ENCODE data around the gene LRCH2.

LRCH2 gene

GRCh38 chrX:115173181-115173580 is 60.7 kb downstream of the LRCH2 start:
- no peaks in the 10 kb centered on the region for H3K27me3 ChIP-seq (ENCODE audit: insufficient read depth, low read length)
- 64% methylated on average over 6 of the region's 9 CpGs for WGBS
- H3K4me1 ChIP-seq (ENCODE audit: insufficient read depth, low read length), result peaks cover 3% of the 10 kb centered on the region; the same call in 1 of the 2 replicates
- H3K4me3 ChIP-seq (ENCODE audit: low read length), result no peak overlapping the region
- no peak overlapping the region for H3K9ac ChIP-seq (ENCODE audit: low read depth, low read length)
- no peaks in the 10 kb centered on the region for H3K9me3 ChIP-seq (ENCODE audit: insufficient read depth, low read depth, low read length)
- H3K36me3 ChIP-seq (ENCODE audit: insufficient read depth, low read length), result no peaks in the 10 kb centered on the region
- no peak overlapping the region for H3K27ac ChIP-seq (ENCODE audit: low read depth, low read length)

- Histone ChIP-seq H3K9me3 (ENCODE audit: insufficient read depth, low read depth, low read length) (no peaks in the 10 kb centered on the region), H3K4me1 (ENCODE audit: insufficient read depth, low read length) (no peaks in the 10 kb centered on the region), H3K36me3 (ENCODE audit: insufficient read depth, low read length) (no peaks in the 10 kb centered on the region), H3K9ac (ENCODE audit: low read depth, low read length) (no peak overlapping the region), H3K27me3 (ENCODE audit: insufficient read depth, low read length) (no peaks in the 10 kb centered on the region), H3K4me3 (ENCODE audit: low read length) (no peak overlapping the region), H3K27ac (ENCODE audit: low read depth, low read length) (no peak overlapping the region)
- 100% methylated on average over 1 of the region's 1 CpG for WGBS
Observed at GRCh38 chrX:115147220-115147619, 86.7 kb downstream of the LRCH2 start.

- Histone ChIP-seq H3K27ac (ENCODE audit: low read depth, low read length) (no peak overlapping the region), H3K9me3 (ENCODE audit: insufficient read depth, low read depth, low read length) (no peaks in the 10 kb centered on the region), H3K27me3 (ENCODE audit: insufficient read depth, low read length) (no peaks in the 10 kb centered on the region), H3K36me3 (ENCODE audit: insufficient read depth, low read length) (peaks cover 6% of the 10 kb centered on the region; the same call in 1 of the 2 replicates), H3K4me3 (ENCODE audit: low read length) (no peak overlapping the region), H3K4me1 (ENCODE audit: insufficient read depth, low read length) (no peaks in the 10 kb centered on the region), H3K9ac (ENCODE audit: low read depth, low read length) (no peak overlapping the region)
Observed at GRCh38 chrX:115142057-115142456, 91.8 kb downstream of the LRCH2 start.

- Histone ChIP-seq H3K27ac (ENCODE audit: low read depth, low read length) (no peak overlapping the region), H3K4me1 (ENCODE audit: insufficient read depth, low read length) (no peaks in the 10 kb centered on the region), H3K27me3 (ENCODE audit: insufficient read depth, low read length) (no peaks in the 10 kb centered on the region), H3K36me3 (ENCODE audit: insufficient read depth, low read length) (peaks cover 6% of the 10 kb centered on the region; the same call in 1 of the 2 replicates), H3K4me3 (ENCODE audit: low read length) (no peak overlapping the region), H3K9me3 (ENCODE audit: insufficient read depth, low read depth, low read length) (no peaks in the 10 kb centered on the region), H3K9ac (ENCODE audit: low read depth, low read length) (no peak overlapping the region)
- WGBS, result 62% methylated on average over 5 of the region's 5 CpGs
Observed at GRCh38 chrX:115138040-115138439, 95.9 kb downstream of the LRCH2 start.

GRCh38 chrX:115134382-115134781 is 99.5 kb downstream of the LRCH2 start:
- H3K9ac ChIP-seq (ENCODE audit: low read depth, low read length), result no peak overlapping the region
- no peaks in the 10 kb centered on the region for H3K9me3 ChIP-seq (ENCODE audit: insufficient read depth, low read depth, low read length)
- no peaks in the 10 kb centered on the region for H3K4me1 ChIP-seq (ENCODE audit: insufficient read depth, low read length)
- 94% methylated on average over 3 of the region's 3 CpGs for WGBS
- no peak overlapping the region for H3K4me3 ChIP-seq (ENCODE audit: low read length)
- no peaks in the 10 kb centered on the region for H3K36me3 ChIP-seq (ENCODE audit: insufficient read depth, low read length)
- H3K27me3 ChIP-seq (ENCODE audit: insufficient read depth, low read length), result no peaks in the 10 kb centered on the region
- H3K27ac ChIP-seq (ENCODE audit: low read depth, low read length), result no peak overlapping the region

- Histone ChIP-seq H3K9me3 (ENCODE audit: insufficient read depth, low read depth, low read length) (no peaks in the 10 kb centered on the region), H3K27me3 (ENCODE audit: insufficient read depth, low read length) (no peaks in the 10 kb centered on the region), H3K4me3 (ENCODE audit: low read length) (no peak overlapping the region), H3K36me3 (ENCODE audit: insufficient read depth, low read length) (no peaks in the 10 kb centered on the region), H3K9ac (ENCODE audit: low read depth, low read length) (no peak overlapping the region), H3K4me1 (ENCODE audit: insufficient read depth, low read length) (no peaks in the 10 kb centered on the region), H3K27ac (ENCODE audit: low read depth, low read length) (no peak overlapping the region)
Observed at GRCh38 chrX:115112411-115112810, 121.5 kb downstream of the LRCH2 start.

GRCh38 chrX:115098897-115099296 is 135.0 kb downstream of the LRCH2 start:
- H3K36me3 ChIP-seq (ENCODE audit: insufficient read depth, low read length), result no peaks in the 10 kb centered on the region
- no peaks in the 10 kb centered on the region for H3K4me1 ChIP-seq (ENCODE audit: insufficient read depth, low read length)
- no peaks in the 10 kb centered on the region for H3K9me3 ChIP-seq (ENCODE audit: insufficient read depth, low read depth, low read length)
- no peak overlapping the region for H3K4me3 ChIP-seq (ENCODE audit: low read length)
- WGBS, result 96% methylated on average over 4 of the region's 4 CpGs
- no peak overlapping the region for H3K9ac ChIP-seq (ENCODE audit: low read depth, low read length)
- H3K27ac ChIP-seq (ENCODE audit: low read depth, low read length), result no peak overlapping the region
- no peaks in the 10 kb centered on the region for H3K27me3 ChIP-seq (ENCODE audit: insufficient read depth, low read length)

GRCh38 chrX:115093191-115093590 is 140.7 kb downstream of the LRCH2 start:
- H3K4me1 ChIP-seq (ENCODE audit: insufficient read depth, low read length), result no peaks in the 10 kb centered on the region
- no peak overlapping the region for H3K27ac ChIP-seq (ENCODE audit: low read depth, low read length)
- 100% methylated on average over 1 of the region's 1 CpG for WGBS
- H3K4me3 ChIP-seq (ENCODE audit: low read length), result no peak overlapping the region
- H3K9ac ChIP-seq (ENCODE audit: low read depth, low read length), result no peak overlapping the region
- no peaks in the 10 kb centered on the region for H3K9me3 ChIP-seq (ENCODE audit: insufficient read depth, low read depth, low read length)
- no peaks in the 10 kb centered on the region for H3K27me3 ChIP-seq (ENCODE audit: insufficient read depth, low read length)
- H3K36me3 ChIP-seq (ENCODE audit: insufficient read depth, low read length), result no peaks in the 10 kb centered on the region

GRCh38 chrX:115089419-115089818 is 144.5 kb downstream of the LRCH2 start:
- no peaks in the 10 kb centered on the region for H3K27me3 ChIP-seq (ENCODE audit: insufficient read depth, low read length)
- H3K4me3 ChIP-seq (ENCODE audit: low read length), result no peak overlapping the region
- no peak overlapping the region for H3K27ac ChIP-seq (ENCODE audit: low read depth, low read length)
- peaks cover 5% of the 10 kb centered on the region; the same call in 1 of the 2 replicates for H3K9me3 ChIP-seq (ENCODE audit: insufficient read depth, low read depth, low read length)
- no peak overlapping the region for H3K9ac ChIP-seq (ENCODE audit: low read depth, low read length)
- no peaks in the 10 kb centered on the region for H3K4me1 ChIP-seq (ENCODE audit: insufficient read depth, low read length)
- 94% methylated on average over 1 of the region's 1 CpG for WGBS
- no peaks in the 10 kb centered on the region for H3K36me3 ChIP-seq (ENCODE audit: insufficient read depth, low read length)

GRCh38 chrX:115068896-115069295 is 165.0 kb downstream of the LRCH2 start:
- Histone ChIP-seq H3K9ac (ENCODE audit: low read depth, low read length) (no peak overlapping the region), H3K27me3 (ENCODE audit: insufficient read depth, low read length) (no peaks in the 10 kb centered on the region), H3K27ac (ENCODE audit: low read depth, low read length) (no peak overlapping the region), H3K9me3 (ENCODE audit: insufficient read depth, low read depth, low read length) (no peaks in the 10 kb centered on the region), H3K36me3 (ENCODE audit: insufficient read depth, low read length) (no peaks in the 10 kb centered on the region), H3K4me3 (ENCODE audit: low read length) (no peak overlapping the region), H3K4me1 (ENCODE audit: insufficient read depth, low read length) (no peaks in the 10 kb centered on the region)
- WGBS, result 97% methylated on average over 27 of the region's 27 CpGs

- Histone ChIP-seq H3K27ac (ENCODE audit: low read depth, low read length) (no peak overlapping the region), H3K36me3 (ENCODE audit: insufficient read depth, low read length) (no peaks in the 10 kb centered on the region), H3K4me3 (ENCODE audit: low read length) (no peak overlapping the region), H3K4me1 (ENCODE audit: insufficient read depth, low read length) (no peaks in the 10 kb centered on the region), H3K27me3 (ENCODE audit: insufficient read depth, low read length) (no peaks in the 10 kb centered on the region), H3K9ac (ENCODE audit: low read depth, low read length) (no peak overlapping the region), H3K9me3 (ENCODE audit: insufficient read depth, low read depth, low read length) (no peaks in the 10 kb centered on the region)
- no CpG with 5 or more reads among the region's 2 CpGs for WGBS
Observed at GRCh38 chrX:115067812-115068211, 166.1 kb downstream of the LRCH2 start.

GRCh38 chrX:115065304-115065703 is 168.6 kb downstream of the LRCH2 start:
- no peak overlapping the region for H3K9ac ChIP-seq (ENCODE audit: low read depth, low read length)
- no peaks in the 10 kb centered on the region for H3K27me3 ChIP-seq (ENCODE audit: insufficient read depth, low read length)
- H3K27ac ChIP-seq (ENCODE audit: low read depth, low read length), result no peak overlapping the region
- H3K4me1 ChIP-seq (ENCODE audit: insufficient read depth, low read length), result no peaks in the 10 kb centered on the region
- H3K4me3 ChIP-seq (ENCODE audit: low read length), result no peak overlapping the region
- no peaks in the 10 kb centered on the region for H3K9me3 ChIP-seq (ENCODE audit: insufficient read depth, low read depth, low read length)
- H3K36me3 ChIP-seq (ENCODE audit: insufficient read depth, low read length), result no peaks in the 10 kb centered on the region

Data from HUES64 (cell line).